Fibroblast of skin of scalp (primary cell): ENCODE data around the gene KDM6A.
"Not testable (repeated sequence)": the region's sequence is repeated elsewhere in the genome, so short reads cannot be mapped to it uniquely, and the experiment has no call there.

Experiments used
- DNase-seq: peaks from one replicate; pipeline ENCODE4 v3.0.0-alpha.2; 2013

KDM6A gene

DNA sequence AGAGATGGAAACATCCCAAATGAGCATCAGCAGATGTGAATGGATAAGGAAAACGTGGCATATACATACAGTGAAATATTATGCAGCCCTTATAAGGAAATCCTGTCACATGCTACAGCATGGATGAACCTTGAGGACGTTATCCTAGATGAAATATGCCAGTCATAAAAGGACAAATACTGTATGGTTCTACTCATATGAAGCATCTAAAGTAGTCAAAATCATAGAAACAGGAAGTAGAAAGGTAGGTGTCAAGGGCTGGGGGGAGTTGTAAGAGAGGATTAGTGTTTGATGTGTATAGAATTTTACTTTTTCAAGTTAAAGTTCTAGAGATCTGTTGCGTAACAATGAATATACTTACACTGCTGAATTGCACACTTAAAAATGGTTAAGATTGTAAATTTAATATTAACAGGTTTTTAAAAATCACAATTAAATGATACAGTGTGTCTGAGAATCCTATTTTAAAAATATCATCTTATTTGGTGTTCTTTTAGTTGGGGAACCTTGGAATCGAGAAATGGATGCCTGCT, 58.5 kb downstream of the KDM6A start:
- no peak for DNase-seq

DNA sequence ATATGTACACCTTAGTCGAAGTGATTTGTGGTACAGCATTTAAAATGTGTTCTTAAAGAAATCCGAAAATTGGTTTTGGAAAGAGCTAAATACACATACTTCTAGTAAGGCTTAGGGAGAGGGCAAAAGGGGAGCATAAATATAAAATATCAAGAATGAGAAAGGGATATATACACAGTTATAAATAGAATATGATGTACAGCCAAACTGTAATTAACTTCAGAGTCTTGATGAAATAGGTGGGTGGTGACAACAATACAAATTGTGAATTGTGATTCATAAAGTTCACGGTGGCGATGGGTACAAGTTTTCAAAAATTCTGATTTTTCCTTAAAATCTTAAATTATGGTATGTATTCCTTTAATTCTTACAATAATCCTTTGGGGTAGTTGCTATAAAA, 62.2 kb downstream of the KDM6A start:
- DNase-seq, result no peak

DNA sequence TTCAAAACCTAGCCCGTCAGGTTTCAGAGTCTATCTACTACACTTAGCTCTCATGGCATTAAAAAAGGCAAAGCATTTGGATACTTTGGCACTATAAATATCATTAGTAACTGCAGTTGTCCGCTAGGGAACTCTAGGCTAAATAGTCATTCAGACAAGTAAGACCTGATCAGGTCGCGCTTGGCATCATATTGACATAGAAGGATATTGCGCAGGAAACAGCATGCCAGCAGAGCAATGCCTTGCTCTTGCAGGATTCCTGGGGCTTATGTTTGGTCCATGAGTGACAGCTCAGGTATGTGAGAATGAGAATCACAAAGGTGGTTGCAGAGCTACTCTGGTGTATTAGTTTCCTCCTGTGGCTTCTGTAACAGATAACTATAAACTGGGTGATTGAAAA, 62.7 kb downstream of the KDM6A start:
- DNase-seq, result no peak

DNA sequence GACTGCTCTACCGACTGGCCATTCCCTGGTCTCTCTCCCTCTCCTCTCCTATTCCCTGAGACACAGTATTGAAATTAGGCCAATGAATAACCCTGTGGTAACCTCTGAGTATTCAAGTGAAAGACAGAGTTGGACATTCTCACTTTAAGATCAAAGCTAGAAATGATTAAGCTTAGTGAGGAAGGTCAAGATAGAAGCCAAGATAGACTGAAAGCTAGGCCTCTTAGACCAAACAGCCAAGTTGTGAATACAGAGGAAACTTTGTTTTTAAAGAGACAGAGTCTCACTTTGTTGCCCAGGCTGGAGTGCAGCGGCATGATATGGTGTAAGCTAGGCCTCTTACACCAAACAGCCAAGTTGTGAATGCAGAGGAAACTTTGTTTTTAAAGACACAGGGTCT, 64.6 kb downstream of the KDM6A start:
- no peak for DNase-seq

DNA sequence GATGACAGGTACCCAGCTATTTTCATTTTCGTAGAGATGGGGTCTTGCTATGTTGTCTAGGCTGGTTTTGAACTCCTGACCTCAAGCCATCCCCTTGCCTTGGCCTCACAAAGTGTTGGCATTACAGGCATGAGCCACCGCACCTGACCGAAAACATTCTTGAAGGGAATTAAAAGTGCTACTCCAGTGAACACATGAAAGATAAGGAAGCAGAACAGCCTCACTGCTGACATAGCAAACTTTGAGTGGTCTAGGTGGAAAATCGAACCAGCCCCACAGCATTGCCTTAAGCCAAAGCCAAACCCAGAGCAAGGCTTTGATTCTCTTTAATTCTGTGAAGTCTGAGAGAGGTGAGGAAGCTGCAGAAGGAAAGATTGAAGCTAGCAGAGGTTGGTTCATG, 65.1 kb downstream of the KDM6A start:
- no peak for DNase-seq

DNA sequence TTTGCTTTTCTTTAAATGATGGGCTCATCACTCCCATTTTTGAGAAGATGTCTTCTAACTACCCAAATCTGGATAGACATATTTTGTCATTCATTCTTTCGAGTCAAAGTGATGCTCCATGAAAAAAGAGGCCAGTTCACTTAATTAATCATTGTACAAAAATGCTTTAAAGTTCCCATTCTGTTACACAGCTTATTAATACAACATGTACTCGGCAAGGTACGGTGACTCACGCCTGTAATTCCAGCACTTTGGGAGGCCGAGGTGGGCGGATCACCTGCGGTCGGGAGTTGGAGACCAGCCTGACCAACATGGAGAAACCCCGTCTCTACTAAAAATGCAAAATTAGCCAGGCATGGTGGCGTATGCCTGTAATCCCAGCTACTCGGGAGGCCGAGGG, 67.6 kb downstream of the KDM6A start:
- not testable (repeated sequence) for DNase-seq

DNA sequence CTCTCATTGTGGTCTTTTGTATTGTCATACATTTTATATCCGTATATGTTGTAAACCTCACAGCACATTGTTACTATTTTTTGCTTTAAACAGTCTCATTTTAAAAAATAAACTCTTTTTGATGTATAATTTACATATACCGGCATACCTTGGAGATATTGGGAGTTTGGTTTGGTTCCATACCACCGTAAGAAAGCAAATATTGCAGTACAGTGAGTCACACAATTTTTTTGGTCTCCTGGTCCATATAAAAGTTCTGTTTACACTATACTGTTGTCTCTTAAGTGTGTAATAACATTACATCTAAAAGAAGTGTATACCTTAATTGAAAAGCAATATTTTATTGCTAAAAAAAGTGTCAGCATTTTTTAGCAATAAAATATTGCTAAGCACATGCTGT, 70.0 kb downstream of the KDM6A start:
- no peak for DNase-seq

DNA sequence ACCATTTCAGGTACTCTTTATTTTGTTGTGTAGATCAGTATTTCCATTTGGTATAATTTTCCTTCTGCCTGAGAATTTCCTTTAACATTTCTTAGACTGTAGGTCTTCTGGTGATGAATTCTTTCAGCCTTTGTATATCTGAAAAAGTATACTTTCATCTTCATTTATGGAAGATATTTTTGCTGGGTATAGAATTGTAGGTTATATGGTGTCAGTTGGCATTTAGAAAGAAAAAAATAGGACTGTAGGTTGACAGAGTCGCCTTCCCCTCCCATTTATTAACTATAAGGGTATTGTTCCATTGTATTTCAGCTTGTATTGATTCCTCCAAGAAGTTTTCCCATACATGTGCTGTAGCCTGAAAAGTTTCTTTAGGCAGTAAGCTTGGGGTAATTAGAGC, 71.9 kb downstream of the KDM6A start:
- DNase-seq, result no peak

DNA sequence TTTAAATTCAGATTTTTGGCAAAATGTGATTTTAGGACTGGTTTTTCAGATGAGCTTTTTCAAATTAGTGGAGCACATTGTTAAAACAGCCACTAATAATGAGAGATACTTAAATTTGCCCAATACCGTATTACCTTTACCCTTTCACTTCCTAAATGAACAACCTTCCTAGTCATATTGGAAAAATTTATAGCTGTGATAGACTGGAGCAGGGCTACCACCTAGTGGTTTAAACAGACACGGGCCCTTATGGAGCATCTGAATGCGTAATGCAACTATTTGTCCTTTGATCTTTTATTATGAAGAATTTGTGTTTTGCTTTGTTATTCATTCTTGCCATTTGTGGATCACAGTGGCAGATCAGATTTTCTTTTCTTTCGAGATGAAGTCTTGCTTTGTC, 72.7 kb downstream of the KDM6A start:
- DNase-seq, result no peak

DNA sequence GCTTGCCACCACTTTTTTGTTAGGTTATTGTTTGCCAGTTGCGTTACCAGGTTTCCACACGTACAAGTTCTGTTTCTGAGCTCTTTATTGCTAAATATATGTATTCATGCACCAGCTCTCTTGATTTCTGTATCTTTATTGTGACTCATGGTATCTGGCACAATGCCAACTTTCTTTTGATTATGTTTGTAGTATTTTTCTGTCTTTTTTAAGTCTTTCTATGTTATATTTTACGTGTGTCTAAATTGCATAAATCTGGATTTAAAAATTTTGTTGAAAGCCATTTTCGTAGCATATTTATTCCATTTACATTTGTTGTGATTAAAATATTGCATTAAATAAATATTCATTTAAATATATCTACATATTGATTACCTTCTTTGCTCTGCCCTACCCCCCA, 73.8 kb downstream of the KDM6A start:
- DNase-seq, result no peak

DNA sequence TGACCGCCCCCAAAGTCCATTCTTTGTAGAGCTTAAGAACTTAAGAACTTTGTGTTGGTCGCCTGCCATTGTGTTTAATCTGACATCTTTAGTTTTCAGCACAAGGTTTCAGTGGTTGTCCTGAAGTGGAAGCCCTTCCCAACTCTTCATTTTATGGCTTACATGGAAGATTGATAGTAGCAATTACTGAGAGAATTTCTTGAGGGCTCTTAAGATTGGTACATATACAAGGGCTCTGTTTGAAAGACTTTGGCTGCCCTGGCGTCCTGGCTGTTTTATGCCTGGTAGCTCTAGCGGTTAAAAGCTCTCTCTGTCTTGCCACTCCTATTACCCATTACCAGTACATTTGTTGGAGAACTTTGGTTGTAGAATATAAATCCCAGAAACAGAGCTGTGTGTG, 75.0 kb downstream of the KDM6A start:
- DNase-seq, result no peak

DNA sequence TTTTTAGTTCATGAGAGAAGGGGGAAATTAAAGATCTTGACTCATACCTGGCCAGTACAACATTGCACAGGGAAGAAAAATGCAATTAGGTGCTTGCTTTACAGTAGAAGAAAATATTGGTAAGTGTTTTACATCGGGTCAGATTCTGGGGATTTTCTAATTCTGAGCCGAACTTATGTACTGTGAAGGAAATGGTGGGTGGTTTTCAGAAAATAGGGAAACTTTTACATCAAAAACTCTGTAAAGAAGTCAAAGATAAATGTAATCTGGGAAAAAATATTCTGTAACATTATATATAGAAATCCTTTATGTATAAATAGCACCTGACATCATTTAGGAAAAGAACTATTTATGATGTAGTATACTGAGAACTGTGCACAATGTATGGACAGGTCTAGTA, 75.4 kb downstream of the KDM6A start:
- DNase-seq, result no peak

DNA sequence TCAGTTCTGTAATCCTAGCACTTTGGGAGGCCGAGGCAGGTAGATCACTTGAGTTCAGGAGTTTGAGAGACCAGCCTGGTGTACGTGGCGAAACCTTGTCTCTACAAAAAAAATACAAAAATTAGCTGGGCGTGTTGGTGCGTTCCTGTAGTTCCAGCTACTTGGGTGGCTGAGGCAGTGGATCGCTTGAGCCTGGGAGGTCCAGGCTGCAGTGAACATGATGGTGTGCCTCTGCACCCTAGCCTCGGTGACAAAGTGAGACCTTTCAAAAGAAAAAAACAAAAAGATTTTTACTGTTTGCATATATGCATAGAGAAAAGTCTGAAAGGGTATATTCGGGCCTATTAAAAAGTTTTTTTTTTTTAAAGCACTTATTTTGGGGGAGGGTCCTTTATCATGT, 76.1 kb downstream of the KDM6A start:
- DNase-seq, result no peak

DNA sequence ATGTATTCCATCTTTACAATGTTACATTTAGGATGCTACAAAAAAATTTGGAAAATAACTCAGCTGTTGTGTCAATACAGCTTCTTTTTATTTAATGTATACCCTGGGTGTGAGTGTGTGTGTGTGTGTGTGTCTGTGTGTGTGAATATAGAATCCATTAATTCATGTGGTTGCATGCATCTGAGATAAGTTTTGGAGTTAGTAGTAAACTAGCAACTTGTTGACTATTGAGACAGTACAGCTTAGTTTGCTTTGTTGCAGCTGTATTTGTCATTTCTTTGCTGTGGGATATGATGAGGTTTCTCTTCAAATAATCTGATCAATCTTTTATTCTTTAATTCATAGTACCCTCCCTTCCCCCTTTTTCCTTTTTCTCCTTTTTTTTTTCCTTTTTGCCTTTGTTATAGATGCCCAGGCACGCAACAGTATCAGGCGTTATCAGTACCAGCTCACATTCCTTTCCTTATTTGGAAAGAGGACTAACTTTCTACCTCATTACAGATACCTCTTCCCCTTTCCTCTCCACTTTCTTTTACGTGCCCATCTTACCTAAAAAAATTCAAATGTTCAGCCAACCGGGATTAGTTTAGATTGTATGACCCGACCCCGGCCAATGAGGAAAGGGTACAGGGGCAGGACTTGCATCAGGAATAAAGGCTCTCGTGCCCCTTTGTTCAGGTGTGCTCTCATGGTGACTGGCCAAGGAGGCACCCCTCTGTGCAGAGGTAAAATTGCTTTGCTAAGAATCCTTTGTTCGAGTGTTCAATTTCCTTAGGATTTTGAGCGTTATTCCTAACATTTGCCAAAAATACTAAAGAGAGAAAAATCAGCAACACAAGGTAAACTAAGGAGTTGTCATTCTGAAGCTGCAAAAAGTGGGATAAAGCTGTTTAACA, 77.7 kb downstream of the KDM6A start:
- not testable (repeated sequence) for DNase-seq

DNA sequence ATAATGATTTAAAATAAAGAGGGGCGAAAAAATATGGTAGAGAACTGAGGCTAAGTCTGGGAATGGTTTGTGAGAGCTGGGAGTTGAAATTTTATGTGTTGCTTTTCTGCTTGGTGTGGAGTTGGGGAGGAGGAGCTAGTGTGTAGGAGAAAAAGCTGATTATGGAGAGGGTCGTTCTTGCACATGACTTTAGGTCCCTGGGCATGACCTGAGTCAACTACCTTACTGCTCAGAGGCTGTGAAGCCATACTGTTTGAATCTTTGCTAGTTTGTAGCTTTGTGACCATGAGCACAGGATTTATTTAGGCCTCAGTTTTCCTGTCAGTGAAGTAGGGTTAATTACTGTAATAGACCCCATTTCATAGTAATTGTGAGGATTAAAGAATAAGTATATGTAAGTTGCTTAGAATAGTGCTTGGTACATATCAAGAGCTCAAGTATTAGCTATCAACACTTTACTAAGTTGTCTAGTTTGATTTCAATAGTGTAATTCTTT, 78.6 kb downstream of the KDM6A start:
- DNase-seq, result no peak

DNA sequence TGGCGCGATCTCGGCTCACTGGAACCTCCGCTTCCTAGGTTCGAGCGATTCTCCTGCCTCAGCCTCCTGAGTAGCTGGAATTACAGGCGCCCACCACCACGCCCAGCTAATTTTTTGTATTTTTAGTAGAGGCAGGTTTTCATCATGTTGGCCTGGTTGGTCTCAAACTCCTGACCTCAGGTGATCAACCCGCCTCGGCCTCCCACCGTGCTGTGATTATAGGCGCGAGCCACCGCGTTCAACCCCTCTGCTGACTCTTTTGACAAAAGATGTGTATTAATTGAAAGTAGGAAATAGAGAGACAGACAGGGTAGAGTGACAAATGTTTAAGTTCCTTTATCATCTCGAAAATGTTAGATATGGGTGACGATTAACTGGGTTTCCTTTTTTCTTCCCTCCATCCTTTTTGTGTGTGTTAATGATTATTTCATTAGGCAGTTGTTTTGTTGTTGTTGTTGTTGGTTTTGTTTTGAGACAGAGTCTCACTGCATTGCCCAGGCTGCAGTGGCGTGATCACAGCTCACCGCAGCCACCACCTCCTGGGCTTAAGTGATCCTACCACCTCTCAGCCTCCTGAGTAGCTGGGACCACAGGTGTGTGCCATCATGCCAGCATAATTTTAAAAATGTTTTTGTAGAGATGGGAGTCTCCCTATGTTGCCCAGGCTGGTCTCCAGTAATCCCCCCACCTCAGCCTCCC, 79.5 kb downstream of the KDM6A start:
- no peak for DNase-seq

DNA sequence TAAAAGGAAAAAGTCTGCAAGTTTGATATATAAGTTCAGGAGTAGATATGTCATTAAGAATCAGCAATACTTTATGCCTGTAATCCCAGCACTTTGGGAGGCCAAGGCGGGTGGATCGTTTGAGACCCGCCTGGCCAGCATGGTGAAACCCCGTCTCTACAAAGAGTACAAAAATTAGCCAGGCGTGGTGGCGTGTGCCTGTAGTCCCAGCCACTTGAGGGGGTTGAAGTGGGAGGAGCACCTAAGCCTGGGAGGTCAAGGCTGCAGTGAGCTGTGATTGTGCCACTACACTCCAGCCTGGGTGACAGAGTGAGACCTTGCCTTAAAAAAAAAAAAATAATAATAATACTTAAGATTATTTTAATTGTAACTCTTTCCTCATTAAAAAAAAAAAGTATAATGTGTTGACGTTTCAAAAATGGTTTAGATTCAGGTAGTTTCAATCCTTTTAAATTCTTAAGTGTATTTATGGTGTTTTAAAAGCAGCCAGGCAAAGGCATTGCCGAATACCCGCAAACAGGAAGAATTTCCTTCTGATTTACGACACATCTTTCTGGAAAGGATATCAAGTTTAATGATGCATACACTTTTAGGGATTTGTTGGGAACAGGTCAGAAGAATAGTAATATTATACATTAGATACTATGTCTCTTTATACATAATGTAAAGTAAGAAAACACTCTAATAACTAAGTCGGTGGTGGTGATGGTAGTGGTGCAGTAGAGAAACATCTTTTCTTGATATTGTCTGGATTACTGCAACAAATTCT, 80.9 kb downstream of the KDM6A start:
- DNase-seq, result no peak

DNA sequence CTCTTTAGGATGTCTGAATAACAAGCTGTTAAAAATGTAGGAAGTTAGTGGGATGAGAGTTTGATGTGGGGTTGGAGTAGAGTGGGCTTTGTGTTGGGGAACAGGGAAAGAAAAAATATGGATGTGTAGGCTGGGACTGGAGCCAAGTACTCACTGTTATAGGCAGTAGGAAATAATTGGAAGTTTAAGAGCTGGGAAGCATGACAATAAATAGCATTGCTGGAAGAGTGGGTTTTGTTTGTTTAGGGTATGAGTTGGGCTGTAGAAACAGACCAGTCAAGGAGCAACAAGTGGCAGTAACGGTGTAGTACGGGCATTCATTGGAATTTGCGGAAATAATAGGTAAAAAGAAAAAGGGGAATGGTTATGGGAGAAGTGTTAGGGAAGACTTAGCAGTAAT, 81.6 kb downstream of the KDM6A start:
- no peak for DNase-seq

DNA sequence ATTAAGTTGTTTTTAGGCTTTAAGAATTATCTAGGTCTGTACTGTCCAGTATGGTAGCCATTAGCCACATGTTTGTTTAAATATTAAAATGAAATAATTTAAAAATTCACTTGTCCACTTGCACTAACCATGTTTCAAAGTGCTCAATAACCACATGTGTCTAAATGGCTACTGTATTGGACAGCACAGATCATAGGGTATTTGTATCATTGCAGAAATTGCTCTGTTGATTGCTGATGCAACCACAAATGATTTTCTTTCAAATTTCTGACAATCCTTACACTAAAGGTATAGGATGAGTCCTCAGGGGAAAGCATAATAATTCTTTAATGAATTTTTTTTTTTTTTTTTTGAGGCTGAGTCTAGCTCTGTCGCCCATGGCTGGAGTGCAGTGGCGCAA, 84.9 kb downstream of the KDM6A start:
- no peak for DNase-seq

DNA sequence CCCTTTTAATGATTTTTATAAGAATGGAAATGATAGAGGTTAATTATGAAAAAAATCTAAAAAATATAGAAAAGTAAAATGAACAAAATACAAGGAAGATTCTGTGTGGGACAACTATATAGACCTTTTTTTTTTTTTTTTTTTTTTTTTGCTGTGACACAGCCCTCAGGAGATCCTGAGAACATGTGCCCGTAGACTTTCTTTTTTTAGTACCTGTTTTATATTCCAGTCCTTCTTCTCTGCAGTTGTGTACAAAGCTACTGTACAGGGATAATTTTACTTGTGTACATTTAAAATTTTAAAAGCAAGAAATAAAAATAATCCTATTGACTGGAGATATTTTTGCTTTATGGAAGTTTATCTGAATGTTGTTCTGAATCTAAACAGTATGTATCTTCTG, 85.5 kb downstream of the KDM6A start:
- no peak for DNase-seq

DNA sequence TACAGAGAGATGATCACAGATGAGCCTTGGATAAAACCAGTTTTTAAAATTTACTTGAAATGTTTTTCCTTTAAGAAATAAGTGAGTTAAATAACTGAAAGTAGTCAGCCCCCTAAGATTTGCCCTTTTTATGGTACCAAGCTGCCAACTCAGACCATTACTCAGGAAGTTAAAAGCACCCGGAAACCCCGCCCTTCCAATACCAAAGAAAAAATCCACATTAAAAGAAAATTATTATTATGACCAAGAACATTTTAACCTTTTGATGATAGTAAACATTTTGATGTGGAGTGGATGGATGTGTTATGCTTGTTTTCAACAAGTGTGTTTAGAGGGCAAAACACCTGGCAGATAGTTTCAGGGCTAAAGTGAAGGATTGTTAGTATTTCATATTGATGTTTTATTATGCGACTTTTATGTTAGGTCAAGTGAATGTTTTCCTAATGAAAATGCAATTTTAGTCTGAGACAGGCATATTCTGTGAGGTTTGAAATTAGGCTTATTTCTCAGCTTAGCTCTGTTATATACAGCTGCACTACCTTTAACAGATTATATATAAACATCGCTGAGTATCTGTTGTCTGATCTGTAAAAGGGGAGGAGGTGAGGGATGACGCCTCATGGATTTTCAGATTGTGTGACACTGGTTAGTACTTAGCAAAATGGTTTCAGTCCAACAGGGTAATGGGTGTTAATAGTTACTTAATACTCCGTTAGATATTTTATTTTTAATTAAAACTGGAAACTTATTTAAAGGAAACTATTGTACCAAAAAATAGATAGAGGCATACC, 89.0 kb downstream of the KDM6A start:
- DNase-seq, result no peak

DNA sequence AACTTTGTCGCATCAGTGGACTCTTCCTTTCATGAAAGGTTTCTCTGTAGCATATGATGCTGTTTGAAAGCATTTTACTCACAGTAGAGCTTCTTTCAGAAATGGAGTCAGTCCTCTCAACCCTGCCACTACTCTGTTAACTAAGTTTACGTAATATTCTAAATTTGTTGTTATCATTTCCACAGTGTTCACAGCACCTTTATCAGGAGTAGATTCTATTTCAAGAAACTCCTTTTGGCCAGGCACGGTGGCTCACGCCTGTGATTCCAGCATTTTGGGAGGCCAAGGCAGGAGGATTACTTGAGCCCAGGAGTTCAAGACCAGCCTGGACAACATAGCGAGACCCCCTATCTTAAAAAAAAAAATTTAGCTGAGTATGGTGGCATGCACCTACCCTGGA, 90.0 kb downstream of the KDM6A start:
- no peak for DNase-seq
